IPS-NIHi7 (cell line): ENCODE data around the gene COL10A1.
"Not testable (repeated sequence)": the region's sequence is repeated elsewhere in the genome, so short reads cannot be mapped to it uniquely, and the experiment has no call there.

Experiments
- DNase-seq: peaks from one replicate; pipeline ENCODE4 v3.0.0; 2012; ENCODE audit warnings: mixed read lengths; ENCODE audit errors: extremely low spot score

Gene COL10A1

GRCh38 chr6:116120430-116120829, 5.5 kb downstream of the COL10A1 start:
- DNase-seq = no peak

GRCh38 chr6:116118608-116119007, 7.3 kb downstream of the COL10A1 start:
- DNase-seq = no peak

GRCh38 chr6:116115781-116116180, 10.2 kb downstream of the COL10A1 start:
- no peak for DNase-seq

- no peak for DNase-seq
These were observed 12.5 kb downstream of the COL10A1 start for GRCh38 chr6:116113386-116113785.

GRCh38 chr6:116111552-116112528, 14.1 kb downstream of the COL10A1 start:
- peak; percentile 48 for DNase-seq

- no peak for DNase-seq
These were observed 17.1 kb downstream of the COL10A1 start for GRCh38 chr6:116108836-116109235.

GRCh38 chr6:116106146-116106545, 19.8 kb downstream of the COL10A1 start:
- no peak for DNase-seq

- no peak for DNase-seq
These were observed 20.7 kb downstream of the COL10A1 start for GRCh38 chr6:116105247-116105646.

- no peak for DNase-seq
These were observed 21.3 kb downstream of the COL10A1 start for GRCh38 chr6:116104636-116105035.

GRCh38 chr6:116102873-116103272, 23.1 kb downstream of the COL10A1 start:
- DNase-seq = no peak

- no peak for DNase-seq
These were observed 24.1 kb downstream of the COL10A1 start for GRCh38 chr6:116101790-116102189.

- DNase-seq = no peak
These were observed 24.6 kb downstream of the COL10A1 start for GRCh38 chr6:116101302-116101718.

GRCh38 chr6:116100419-116101301, 25.3 kb downstream of the COL10A1 start, which contains the start of gene NT5DC1:
Gene NT5DC1, plus strand, starts transcription at chr6:116100853. Its CDS starts 78 bp downstream, at chr6:116100931.
- peak; percentile 96 for DNase-seq

- DNase-seq = no peak
These were observed 26.9 kb downstream of the COL10A1 start for GRCh38 chr6:116099036-116099435.

- no peak for DNase-seq
These were observed 28.7 kb downstream of the COL10A1 start for GRCh38 chr6:116096979-116097816.

- DNase-seq = not testable (repeated sequence)
These were observed 29.7 kb downstream of the COL10A1 start for GRCh38 chr6:116096048-116096759.

GRCh38 chr6:116094041-116094440, 31.9 kb downstream of the COL10A1 start:
- DNase-seq = no peak

- DNase-seq = no peak
These were observed 35.7 kb downstream of the COL10A1 start for GRCh38 chr6:116090251-116090650.

- no peak for DNase-seq
These were observed 37.0 kb downstream of the COL10A1 start for GRCh38 chr6:116088946-116089345.

- DNase-seq = no peak
These were observed 38.4 kb downstream of the COL10A1 start for GRCh38 chr6:116087437-116088027.
